SH-SY5Y (cell line): ENCODE measurements around the gene SLC24A4.

Experiments used
- GATA2 ChIP-seq: IDR thresholded peaks from 2 replicates; pipeline ENCODE4 v1.6.1; 2011; ENCODE audit warnings: mild to moderate bottlenecking, low read depth, low read length
- GATA3 ChIP-seq: IDR thresholded peaks from 2 replicates; pipeline ENCODE4 v1.6.1; 2011; ENCODE audit warnings: low read depth, mild to moderate bottlenecking, low read length, moderate library complexity

GRCh38 chr14:92513204-92513965, 190.4 kb downstream of the SLC24A4 start, which contains the start of gene RIN3:
- TF ChIP-seq GATA3 (no peak), GATA2 (no peak)
